ENCODE results near the gene LLCFC1. TPM values are rescaled to one million over a fixed set of nuclear protein-coding genes. Genes with fewer than 3 reads are reported as not detected.
A peak's percentile ranks its signal among the peaks of the same experiment; 100 is the strongest.

Gene LLCFC1
- total RNA-seq, 1 donor from 2014 or later: not detected

GRCh38 chr7:142901426-142902259, 37.6 kb upstream of the LLCFC1 start:
- no peak for DNase-seq (ENCODE audit: low read depth)
- no peak overlapping the region for H3K4me3 ChIP-seq (ENCODE audit: low read depth, low read length)
- no peak for TF ChIP-seq CTCF (conservative IDR thresholded peaks at IDR 0.05; ENCODE audit: low read depth, low read length)

GRCh38 chr7:142904128-142904527, 35.2 kb upstream of the LLCFC1 start:
- TF ChIP-seq CTCF (conservative IDR thresholded peaks at IDR 0.05; ENCODE audit: low read depth, low read length): no peak
- no peak for DNase-seq (ENCODE audit: low read depth)
- no peak overlapping the region for H3K4me3 ChIP-seq (ENCODE audit: low read depth, low read length)

- TF ChIP-seq CTCF (conservative IDR thresholded peaks at IDR 0.05; ENCODE audit: low read depth, low read length): no peak
- no peak overlapping the region for H3K4me3 ChIP-seq (ENCODE audit: low read depth, low read length)
- DNase-seq (ENCODE audit: low read depth): no peak
These were observed 33.5 kb upstream of the LLCFC1 start for GRCh38 chr7:142905759-142906158.

GRCh38 chr7:142906643-142907042, 32.6 kb upstream of the LLCFC1 start:
- no peak for DNase-seq (ENCODE audit: low read depth)
- H3K4me3 ChIP-seq (ENCODE audit: low read depth, low read length): no peak overlapping the region
- no peak for TF ChIP-seq CTCF (conservative IDR thresholded peaks at IDR 0.05; ENCODE audit: low read depth, low read length)

GRCh38 chr7:142908290-142908689, 31.0 kb upstream of the LLCFC1 start:
- no peak for DNase-seq (ENCODE audit: low read depth)
- no peak for TF ChIP-seq CTCF (conservative IDR thresholded peaks at IDR 0.05; ENCODE audit: low read depth, low read length)
- no peak overlapping the region for H3K4me3 ChIP-seq (ENCODE audit: low read depth, low read length)

- no peak for DNase-seq (ENCODE audit: low read depth)
- peak; percentile 50 for TF ChIP-seq CTCF (conservative IDR thresholded peaks at IDR 0.05; ENCODE audit: low read depth, low read length)
These were observed 30.1 kb upstream of the LLCFC1 start for GRCh38 chr7:142908921-142909890.

More at GRCh38 chr7:142908921-142909890, 30.1 kb upstream of the LLCFC1 start:
- no peak overlapping the region for H3K4me3 ChIP-seq (ENCODE audit: low read depth, low read length)

Data from epithelial cell of proximal tubule (primary cell).